H54 (cell line): Measurements from ENCODE around the gene EXD1.
"Not testable (repeated sequence)": the region's sequence is repeated elsewhere in the genome, so short reads cannot be mapped to it uniquely, and the experiment has no call there.

Source experiments
- DNase-seq: peaks from one replicate; pipeline ENCODE4 v3.0.0; 2011; ENCODE audit warnings: low spot score, mixed read lengths; ENCODE audit not compliant: insufficient read length
- FAIRE-seq: peaks from 3 replicates; lab custom pipeline; 2011; peaks lifted over from hg19 to GRCh38; lab: Jason Lieb, UNC
- POLR2A ChIP-seq: IDR thresholded peaks from 2 replicates; pipeline ENCODE4 v1.6.1; 2011; ENCODE audit warnings: low read depth, mild to moderate bottlenecking, low read length

The EXD1 gene

DNA sequence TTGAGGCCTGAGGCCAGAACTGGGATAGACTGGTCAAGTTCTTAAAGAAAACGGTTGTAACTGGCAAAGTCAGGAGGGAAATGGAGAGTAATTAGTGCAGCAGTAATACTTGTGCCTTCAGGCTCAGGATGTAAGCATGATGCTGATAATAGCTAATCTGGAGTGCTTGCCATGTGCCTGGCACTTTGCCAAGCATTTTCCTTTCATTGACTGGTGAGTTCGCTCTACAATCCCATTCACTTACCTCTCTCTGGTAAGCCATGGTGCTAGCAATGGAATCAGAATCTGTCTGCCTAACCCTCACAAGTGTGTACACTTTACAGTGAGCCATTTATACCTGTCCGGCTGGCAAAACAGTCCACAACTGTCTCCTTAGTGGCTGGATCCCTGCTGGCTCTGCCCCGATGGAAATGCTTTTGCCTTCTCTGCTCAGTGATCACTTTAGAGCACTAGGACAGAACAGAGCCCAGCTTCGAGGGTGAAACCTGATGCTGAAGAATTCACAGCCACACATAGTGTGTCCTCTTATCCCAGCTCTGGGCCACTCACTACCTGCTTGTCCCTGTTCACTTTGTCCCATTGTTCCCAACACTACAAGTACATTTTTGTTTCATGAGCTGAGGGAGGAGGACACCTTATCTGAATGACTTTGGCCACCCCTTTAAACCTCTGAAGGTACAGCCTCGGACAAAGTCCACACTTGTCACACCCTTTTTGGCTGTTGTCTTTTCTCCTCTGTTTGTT is 10.8 kb upstream of the EXD1 start:
- no peak for TF ChIP-seq POLR2A
- FAIRE-seq (no peak), DNase-seq (no peak)

GRCh38 chr15:41238100-41238499 is 7.5 kb upstream of the EXD1 start:
- FAIRE-seq, result no peak

GRCh38 chr15:41235929-41236328 is 5.4 kb upstream of the EXD1 start:
- DNase-seq, result no peak
- TF ChIP-seq POLR2A, result no peak
- no peak for FAIRE-seq

More at GRCh38 chr15:41238100-41238499, 7.5 kb upstream of the EXD1 start:
- TF ChIP-seq POLR2A, result no peak
- DNase-seq, result no peak

- not testable (repeated sequence) for FAIRE-seq, DNase-seq
Observed at GRCh38 chr15:41235228-41235627, 4.7 kb upstream of the EXD1 start.

DNA sequence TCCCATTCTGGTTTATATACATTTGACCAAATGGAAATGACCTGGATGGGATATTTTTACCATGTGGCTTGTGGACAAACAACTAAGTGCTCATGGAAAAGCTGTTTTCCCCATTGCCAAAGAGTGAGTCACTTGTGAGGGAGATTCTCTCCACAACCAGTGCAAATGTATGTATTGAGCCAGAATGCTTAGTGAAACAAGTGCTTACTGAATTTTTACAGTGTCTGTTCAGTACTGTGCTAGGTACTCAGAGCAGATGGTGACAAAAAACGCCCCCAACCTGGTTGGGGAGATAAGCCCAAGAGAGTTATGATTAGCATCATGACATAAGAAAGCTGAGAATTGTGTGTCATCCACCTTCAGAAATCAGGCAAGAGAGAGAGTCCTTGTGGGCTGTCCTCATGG is 2.8 kb upstream of the EXD1 start:
- peak; percentile 88 for FAIRE-seq
- peak; percentile 42 for DNase-seq
- TF ChIP-seq POLR2A, result no peak

GRCh38 chr15:41231422-41232226 is 1.1 kb upstream of the EXD1 start:
- TF ChIP-seq POLR2A, result no peak
- DNase-seq (no peak), FAIRE-seq (no peak)

- FAIRE-seq (no peak), DNase-seq (no peak)
- TF ChIP-seq POLR2A, result no peak
Observed at GRCh38 chr15:41230345-41230649, 260 bp downstream of the EXD1 start.

DNA sequence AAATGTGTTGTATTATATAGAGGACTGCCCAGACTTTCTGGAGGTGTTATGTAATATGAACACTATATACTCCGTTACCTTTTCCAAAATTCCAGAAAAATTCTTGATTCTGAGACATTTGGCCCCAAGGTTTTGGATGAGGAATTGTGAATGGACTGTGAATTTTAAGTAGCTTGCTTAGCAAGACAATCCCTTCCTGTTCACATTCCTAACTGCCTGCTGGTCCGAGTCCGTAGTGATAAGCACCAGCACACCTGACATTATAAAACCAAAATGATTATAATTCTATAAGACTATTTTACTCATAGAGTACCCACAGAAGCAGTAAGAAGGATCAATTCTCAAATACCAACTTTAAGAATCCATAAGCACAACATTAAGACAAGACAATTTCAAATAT is 11.2 kb downstream of the EXD1 start:
- FAIRE-seq, result no peak
- TF ChIP-seq POLR2A, result no peak
- DNase-seq, result no peak

- TF ChIP-seq POLR2A, result no peak
- peak; percentile 6 for FAIRE-seq
- DNase-seq, result no peak
Observed at GRCh38 chr15:41218851-41219250, 11.7 kb downstream of the EXD1 start.

GRCh38 chr15:41215708-41216107 is 14.8 kb downstream of the EXD1 start:
- no peak for TF ChIP-seq POLR2A
- FAIRE-seq (no peak), DNase-seq (no peak)

GRCh38 chr15:41207687-41208448 is 22.7 kb downstream of the EXD1 start:
- FAIRE-seq (peak; percentile 62), DNase-seq (peak; percentile 24)
- no peak for TF ChIP-seq POLR2A

GRCh38 chr15:41205315-41205714 is 25.2 kb downstream of the EXD1 start:
- FAIRE-seq (peak; percentile 53), DNase-seq (peak; percentile 39)
- no peak for TF ChIP-seq POLR2A

DNA sequence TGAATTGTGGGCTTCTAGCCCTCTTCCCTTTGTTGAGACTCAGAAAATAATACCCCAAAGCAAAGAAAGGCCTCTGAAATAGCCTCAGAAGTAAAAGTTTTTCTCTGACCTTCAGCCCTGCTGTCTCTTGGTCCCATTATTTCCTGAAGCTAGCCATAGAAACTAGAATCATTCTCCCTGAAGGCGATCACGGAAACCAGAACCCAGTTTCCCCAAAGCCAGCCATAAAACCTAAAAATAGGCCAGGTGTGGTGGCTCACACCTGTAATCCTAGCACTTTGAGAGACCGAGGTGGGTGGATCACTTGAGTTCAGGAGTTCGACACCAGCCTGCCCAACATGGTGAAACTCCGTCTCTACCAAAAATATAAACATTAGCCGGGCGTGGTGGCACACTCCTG is 27.2 kb downstream of the EXD1 start:
- no peak for TF ChIP-seq POLR2A
- FAIRE-seq, result no peak
- no peak for DNase-seq

DNA sequence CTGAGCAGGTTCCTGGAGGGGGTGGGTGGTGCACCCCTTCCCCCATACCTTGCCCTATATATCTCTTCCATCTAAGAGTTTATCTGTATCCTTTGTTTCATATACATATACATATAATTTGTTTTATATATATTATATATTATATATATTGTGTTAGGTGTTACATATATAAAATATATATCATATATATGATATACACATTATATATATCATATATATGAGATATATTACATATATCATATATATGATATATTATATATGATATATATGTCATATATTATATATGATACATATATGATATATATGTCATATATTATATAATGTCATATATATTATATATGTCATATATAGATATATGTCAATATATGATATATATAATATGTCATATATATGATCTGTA is 31.1 kb downstream of the EXD1 start:
- FAIRE-seq, result no peak
- no peak for DNase-seq
- no peak for TF ChIP-seq POLR2A

GRCh38 chr15:41194444-41194843 is 36.1 kb downstream of the EXD1 start:
- TF ChIP-seq POLR2A, result no peak
- DNase-seq, result no peak
- no peak for FAIRE-seq
